DMS153 treated with DMSO at 0.1 percent for 48 hours (cell line): ENCODE data around the gene SAE1.
A peak's percentile ranks its signal among the peaks of the same experiment; 100 is the strongest.

Source experiments
- DNase-seq: peaks from one replicate; lab custom pipeline; 2025; ENCODE audit not compliant: unreplicated experiment; lab: John Stamatoyannopoulos, UW

SAE1 gene

GRCh38 chr19:47157431-47158321, 27.0 kb downstream of the SAE1 start:
- DNase-seq: no peak

DNA sequence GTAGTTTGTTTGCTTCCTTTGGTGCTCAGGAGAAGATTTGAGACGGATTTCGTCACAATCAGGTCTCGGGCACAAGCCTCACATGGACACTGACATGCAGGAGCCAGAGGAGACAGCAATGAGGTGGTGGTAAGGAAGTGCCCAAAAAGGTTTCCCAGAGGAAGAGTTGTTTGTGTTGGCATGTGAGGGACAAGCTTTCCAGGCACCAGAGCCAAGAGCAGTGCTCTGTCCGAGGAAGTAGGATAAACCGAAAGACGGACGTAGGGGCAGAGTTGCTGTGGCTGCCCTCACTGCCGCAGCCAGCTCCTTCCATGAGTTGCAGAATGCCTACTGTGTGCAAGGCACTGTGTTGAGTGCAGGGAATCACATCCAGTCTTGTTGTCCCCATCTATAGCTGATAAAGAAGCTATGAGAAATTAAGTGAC, 27.7 kb downstream of the SAE1 start:
- DNase-seq: no peak

DNA sequence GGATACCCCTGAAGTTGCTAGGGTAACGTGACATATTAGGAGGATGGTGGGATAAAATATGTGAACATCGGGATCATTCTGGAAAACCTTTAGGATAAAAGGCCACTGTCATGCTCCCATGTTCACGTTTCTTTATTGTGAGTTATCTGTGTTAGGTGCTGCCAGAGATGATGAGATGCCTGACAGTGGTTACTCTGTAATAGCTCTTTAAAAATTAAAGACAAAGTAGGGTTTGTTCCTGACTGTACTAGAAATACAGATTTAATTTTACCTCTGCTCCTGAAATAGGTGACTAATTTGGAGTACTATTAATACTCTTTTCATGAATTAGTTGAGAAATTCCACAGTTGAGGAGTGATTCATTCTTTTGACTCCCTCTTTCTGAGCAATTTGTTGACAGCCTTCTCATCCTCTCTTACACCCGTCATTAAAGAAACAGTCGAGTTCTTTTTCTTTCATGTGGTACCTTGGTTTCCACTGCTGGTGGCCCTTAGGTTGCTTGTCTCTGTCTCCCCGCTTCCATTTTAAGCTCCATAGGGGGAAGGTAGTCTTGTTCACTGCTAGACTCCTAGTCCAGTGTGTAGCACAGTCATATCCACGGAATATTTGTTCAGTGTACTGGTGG, 28.4 kb downstream of the SAE1 start:
- no peak for DNase-seq

GRCh38 chr19:47161876-47162489, 31.3 kb downstream of the SAE1 start:
- no peak for DNase-seq

DNA sequence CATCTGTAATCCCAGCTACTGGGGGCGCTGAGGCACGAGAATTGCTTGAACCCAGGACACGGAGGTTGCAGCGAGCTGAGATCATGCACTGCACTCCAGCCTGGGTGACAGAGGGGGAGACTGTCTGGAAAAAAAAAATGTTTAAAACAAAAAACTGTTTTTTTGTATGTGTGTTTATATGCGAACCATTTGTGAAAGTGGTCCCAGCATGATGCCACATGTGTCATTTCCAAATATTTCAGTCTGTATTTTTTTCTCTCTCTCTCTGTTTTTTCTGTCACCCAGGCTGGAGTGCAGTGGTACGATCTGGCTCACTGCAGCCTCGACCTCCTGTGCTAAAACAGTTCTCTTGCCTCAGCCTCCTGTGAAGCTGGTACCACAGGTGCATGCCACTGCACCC, 37.4 kb downstream of the SAE1 start:
- no peak for DNase-seq

DNA sequence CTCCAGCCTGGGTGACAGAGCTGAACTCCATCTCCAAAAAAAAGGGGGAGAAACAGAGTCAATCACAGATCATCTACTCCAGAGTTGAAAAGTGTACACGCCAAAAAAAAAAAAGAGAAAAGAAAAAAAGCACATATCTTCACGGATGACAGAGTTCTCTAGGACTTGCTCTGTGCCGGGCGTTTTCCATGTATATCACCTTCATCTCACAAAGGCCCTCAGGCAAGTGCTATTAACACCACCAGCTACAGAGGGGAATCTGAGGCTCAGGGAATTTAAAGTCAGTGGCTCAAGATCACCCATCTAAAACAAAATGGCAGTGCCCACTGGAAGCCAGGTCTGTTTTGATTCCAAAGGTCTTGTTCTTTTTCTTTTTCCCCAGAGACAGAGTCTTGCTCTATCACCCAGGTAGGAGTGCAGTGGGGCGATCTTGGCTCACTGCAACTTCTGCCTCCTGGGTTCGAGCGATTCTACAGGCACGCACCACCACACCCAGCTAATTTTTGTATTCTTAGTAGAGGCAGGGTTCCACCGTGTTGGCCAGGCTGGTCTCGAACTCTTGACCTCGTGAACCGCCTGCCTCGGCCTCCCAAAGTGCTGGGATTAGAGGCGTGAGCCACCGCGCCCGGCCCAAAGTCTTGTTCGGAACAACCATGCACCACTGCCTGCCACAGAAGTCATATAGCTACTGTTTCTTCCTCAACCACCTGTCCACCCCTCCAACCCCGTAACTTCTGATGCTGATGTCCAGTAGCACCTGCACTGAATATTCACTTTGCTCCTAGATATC, 42.2 kb downstream of the SAE1 start:
- no peak for DNase-seq

- DNase-seq: no peak
Observed at GRCh38 chr19:47176071-47176626, 45.5 kb downstream of the SAE1 start.

DNA sequence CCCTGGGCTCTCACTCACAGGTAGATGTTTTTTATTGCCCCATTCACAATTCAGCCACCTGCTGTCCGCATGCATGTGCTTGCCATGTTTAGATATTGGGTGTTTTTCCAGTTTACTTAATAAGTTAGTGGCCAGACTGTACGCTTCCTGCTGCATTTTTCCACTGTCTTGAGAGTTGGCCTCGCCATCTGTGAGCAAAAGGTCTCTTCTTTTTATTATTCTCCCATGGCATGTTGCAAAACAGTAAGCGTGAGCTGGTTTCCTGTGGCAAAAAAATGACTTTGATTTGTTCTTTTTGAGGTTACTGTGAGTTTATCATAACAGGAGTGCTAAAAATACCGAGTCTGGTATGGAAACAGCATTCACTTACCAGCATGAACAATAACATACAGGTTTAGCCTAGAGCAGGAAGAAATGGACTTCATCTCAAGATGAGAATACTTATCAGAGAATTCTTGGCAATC, 46.0 kb downstream of the SAE1 start:
- no peak for DNase-seq

DNA sequence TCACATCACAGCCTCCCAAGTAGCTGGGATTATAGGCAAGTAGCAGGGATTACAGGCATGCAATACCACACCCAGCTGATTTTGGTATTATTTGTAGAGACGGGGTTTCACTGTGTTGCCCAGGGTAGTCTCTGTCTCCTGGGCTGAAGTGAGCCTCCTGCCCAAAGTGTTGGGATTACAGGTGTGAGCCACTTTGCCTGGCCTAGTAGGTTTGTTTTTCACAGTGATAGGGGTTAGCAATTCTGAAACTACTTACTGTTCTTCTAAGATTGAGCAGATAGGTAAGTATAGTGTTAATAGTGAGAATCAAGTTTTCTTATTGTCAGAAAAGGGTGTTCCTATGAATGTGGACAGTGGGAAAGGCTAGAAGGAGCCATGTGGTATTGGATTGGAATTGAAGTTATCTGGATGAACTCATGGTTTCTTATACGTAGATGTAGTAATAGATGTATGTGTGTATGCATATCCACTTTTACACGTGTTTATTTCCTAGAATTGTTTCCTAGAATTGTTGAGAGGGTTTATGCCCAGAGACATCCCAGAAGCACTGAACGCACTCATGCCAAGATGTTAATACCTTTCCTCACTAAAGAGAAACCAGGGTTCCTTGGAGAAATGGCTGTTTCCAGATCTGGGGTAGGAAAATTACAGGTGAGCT, 49.1 kb downstream of the SAE1 start:
- no peak for DNase-seq

- no peak for DNase-seq
Observed at GRCh38 chr19:47183601-47184000, 53.0 kb downstream of the SAE1 start.

DNA sequence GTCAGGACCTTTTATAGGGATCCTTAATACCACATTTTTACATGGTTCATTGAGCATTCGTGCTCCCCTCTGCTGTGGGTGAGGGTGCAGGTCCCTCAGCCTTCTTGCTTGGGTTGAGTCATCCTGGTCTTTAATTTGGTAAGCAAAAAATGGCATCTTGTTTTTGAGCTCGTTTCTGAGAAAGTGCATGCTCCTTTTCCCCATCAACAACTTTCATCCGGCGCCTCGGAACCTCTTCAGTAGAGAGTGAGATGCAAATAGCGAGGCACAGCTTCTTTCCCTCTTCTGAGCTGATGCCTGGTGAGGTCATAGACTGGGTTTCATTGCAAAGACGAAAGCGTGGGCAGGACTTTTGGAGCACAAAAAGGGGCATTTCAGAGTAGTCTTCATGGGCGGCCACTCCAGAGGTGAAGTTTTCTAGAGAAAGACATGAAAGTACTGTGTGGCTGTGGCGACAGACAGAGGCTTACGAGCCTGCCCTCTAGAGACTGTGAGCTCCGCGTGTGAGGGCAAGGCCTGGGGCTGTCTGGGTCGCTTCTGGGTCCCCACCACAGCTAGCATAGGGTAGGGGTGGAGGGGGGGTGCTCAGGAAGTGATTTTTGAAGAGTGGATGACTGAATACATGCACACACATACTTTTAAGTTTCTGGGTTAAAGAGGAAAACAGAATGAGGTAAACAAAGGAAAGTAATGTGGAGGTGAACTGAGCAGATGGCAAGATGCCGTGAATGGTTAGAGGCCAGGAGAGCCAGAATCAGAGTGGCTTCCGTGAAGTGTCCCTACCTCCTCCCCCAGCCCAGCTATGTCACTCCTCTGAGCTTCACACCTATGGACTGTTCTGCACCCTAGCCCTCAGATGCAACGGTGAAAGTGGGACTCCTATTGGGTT, 56.1 kb downstream of the SAE1 start:
- no peak for DNase-seq

- no peak for DNase-seq
Observed at GRCh38 chr19:47187335-47187655, 56.7 kb downstream of the SAE1 start.

- DNase-seq: no peak
Observed at GRCh38 chr19:47187797-47188196, 57.2 kb downstream of the SAE1 start.

- no peak for DNase-seq
Observed at GRCh38 chr19:47188507-47189033, 57.9 kb downstream of the SAE1 start.

- peak; percentile 33 for DNase-seq
Observed at GRCh38 chr19:47190167-47190727, 59.6 kb downstream of the SAE1 start.

DNA sequence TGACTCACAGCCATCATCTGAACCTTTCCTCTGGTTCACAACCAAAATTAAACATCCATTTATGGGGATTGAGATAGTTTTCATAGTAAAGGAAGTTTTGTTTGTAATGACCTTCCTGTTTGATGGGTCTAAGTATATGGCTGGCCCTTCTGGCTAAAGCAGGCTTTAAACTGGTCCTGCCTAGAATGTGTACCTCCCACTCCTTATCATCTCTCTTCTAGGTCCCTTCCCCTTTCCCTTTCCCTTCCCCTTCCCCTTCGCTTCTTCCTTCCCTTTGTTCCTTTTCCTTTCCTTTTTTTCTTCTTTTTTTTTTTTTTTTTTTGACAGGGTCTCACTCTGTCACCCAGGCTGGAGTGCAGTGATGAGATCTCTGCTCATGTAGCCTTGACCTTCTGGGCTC, 64.8 kb downstream of the SAE1 start:
- DNase-seq: no peak

GRCh38 chr19:47197141-47197540, 66.5 kb downstream of the SAE1 start:
- no peak for DNase-seq

GRCh38 chr19:47200530-47200929, 69.9 kb downstream of the SAE1 start:
- DNase-seq: no peak

DNA sequence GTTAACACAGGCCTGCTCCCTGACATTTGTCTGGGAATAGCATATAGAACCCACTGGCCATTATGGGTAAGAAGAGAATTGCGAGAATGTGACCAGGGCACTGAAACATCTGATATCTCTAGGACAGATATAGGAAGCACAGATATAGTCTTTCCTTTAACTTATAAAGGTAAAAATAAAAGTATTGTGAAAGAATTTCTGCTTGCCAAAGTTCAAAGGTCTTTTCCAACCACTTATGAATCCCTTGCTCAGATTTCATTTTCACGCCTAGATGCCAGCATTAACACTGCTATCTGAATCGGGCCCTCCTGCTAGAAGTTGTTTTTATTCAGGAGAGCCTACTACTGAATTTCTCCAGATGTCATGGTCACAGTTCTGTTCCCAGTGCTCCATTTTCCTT, 72.6 kb downstream of the SAE1 start:
- DNase-seq: no peak
